Adrenal gland (tissue), 12 donors: ENCODE data around the gene EFR3B. TPM values are rescaled to one million over a fixed set of nuclear protein-coding genes. Genes with fewer than 3 reads are reported as not detected.

Source experiments
- DNase-seq, 7 donors: peaks; one replicate each; pipeline ENCODE4 v3.0.0-alpha.2; 2019 to 2020
- H3K27ac ChIP-seq, 5 donors: fragments of 200-600 bp; sonication (generic) in 4 of 5; 1 replicate in 3 of 5; 2 replicates in 2 of 5; pipeline versions ENCODE4 v1.5.1 to v1.8.0; 2016 to 2020; ENCODE audit warnings: mild to moderate bottlenecking in 1 of 5
- H3K27me3 ChIP-seq: fragments of 200-600 bp; 2 replicates; pipeline ENCODE4 v1.8.0; 2021
- H3K36me3 ChIP-seq, 2 donors: fragments of 200-600 bp; replicated peaks in 1 of 2; 1 replicate in 1 of 2; 2 replicates in 1 of 2; pipeline versions ENCODE4 v1.5.1 to v1.8.0; 2018 to 2022
- H3K4me1 ChIP-seq, 2 donors: fragments of 200-600 bp; replicated peaks in 1 of 2; 1 replicate in 1 of 2; 2 replicates in 1 of 2; pipeline versions ENCODE4 v1.5.1 to v1.8.0; 2018 to 2021
- H3K4me3 ChIP-seq, 4 donors: fragments of 200-600 bp; sonication (generic) in 3 of 4; one replicate each; pipeline ENCODE4 v1.5.1; 2016 to 2018
- H3K9me3 ChIP-seq, 3 donors: fragments of 200-600 bp; sonication (generic) in 1 of 3; replicated peaks in 1 of 3; 1 replicate in 2 of 3; 2 replicates in 1 of 3; pipeline versions ENCODE4 v1.5.1 to v1.8.0; 2016 to 2021
- CTCF ChIP-seq, 6 experiments: fragments of 450-650 bp in 4 of 6; fragments of 200-600 bp in 2 of 6; sonication (generic) in 1 of 6; IDR thresholded peaks; 1 replicate in 5 of 6; 2 replicates in 1 of 6; pipeline versions ENCODE4 v1.5.1 to v1.8.0; 2016 to 2021; ENCODE audit warnings: antibody characterized with exemption in 6 of 6, mild to moderate bottlenecking in 2 of 6, moderate library complexity in 1 of 6
- POLR2A ChIP-seq, 2 donors: fragments of 450-650 bp; IDR thresholded peaks; one replicate each; pipeline ENCODE4 v1.6.1; 2017; ENCODE audit warnings: antibody characterized with exemption in 2 of 2, mild to moderate bottlenecking in 2 of 2, moderate library complexity in 1 of 2
- WGBS, 4 donors: extraction: QIAGEN DNeasy Blood & Tissue Kit in 2 of 4; methylation state at CpG; one replicate each; pipeline versions ENCODE4 v1.1.5 to v1.1.7; 2013 to 2017; 5-methylcytosine and 5-hydroxymethylcytosine counted together
- intact Hi-C, 2 donors: fragments of 100-400 bp; cut with DNase I; formaldehyde crosslinking; loops; one replicate each; pipeline versions ENCODE4 v1.14.1 to v1.15.0; 2022 to 2023
- polyA plus RNA-seq, 3 donors: library from polyadenylated mRNA; stranded (reverse); fragments of 200-250 nt in 2 of 3; fragments of 350-450 nt in 1 of 3; fragmentation: Illumina TruSeq in 1 of 3; extraction: RNeasy Lipid Tissue Mini Kit (QIAGEN cat#74804) in 1 of 3; gene quantifications; one replicate each; pipeline ENCODE4 v1.2.3, GENCODE V29; 2013 to 2014
- total RNA-seq, 9 donors: library from RNA; depleted of rRNA in 4 of 9; stranded (reverse); fragments of >200 nt in 4 of 9; fragments of 120-200 nt in 1 of 9; fragmentation: NEBNext Ultra II Directional in 1 of 9; extraction: Animal tissue kit (Norgen Biotek cat#: 25700) in 1 of 9; gene quantifications; one replicate each; pipeline versions ENCODE4 v1.1.0 to v1.2.4, GENCODE V29; 2013 to 2023
- donor health status: healthy with polysubstance abuse.
- donor health status: Bipolar disorder and iron deficiency.
- donor health status: DM: yes; HTN: yes; CAD: no.
- donor health status: DM: no; HTN: no; CAD: no.
- donor health status: DM: no; HTN: no; CAD: no.
- donor health status: DM: yes; HTN: yes; CAD: no.

The EFR3B gene
- total and polyA plus RNA-seq, 12 donors, result 0.84 to 18.5 (median 2.4) TPM

- H3K4me3 ChIP-seq, result no peak overlapping the region
- H3K4me1 ChIP-seq, result no peaks in the 10 kb centered on the region
- no peaks in the 10 kb centered on the region for H3K9me3 ChIP-seq
- H3K27ac ChIP-seq, result no peak overlapping the region
- intact Hi-C loops, result no loop called here
- no peak for DNase-seq
- no peaks in the 10 kb centered on the region for H3K36me3 ChIP-seq
- TF ChIP-seq POLR2A (IDR thresholded peaks at IDR 0.05) (no peak), CTCF (IDR thresholded peaks at IDR 0.05) (no peak)
- H3K27me3 ChIP-seq, result no peaks in the 10 kb centered on the region
- WGBS, 4 donors, result 82 to 92% (median 84%) methylated on average over 7 to 12 of the region's 12 CpGs
Observed at GRCh38 chr2:25035537-25036220, 6.2 kb upstream of the EFR3B start.

GRCh38 chr2:25036221-25036559, 5.7 kb upstream of the EFR3B start:
- Histone ChIP-seq H3K27ac (no peak overlapping the region), H3K4me1 (peaks cover 0 to under 1% of the 10 kb centered on the region in 2 donors), H3K9me3 (no peaks in the 10 kb centered on the region), H3K4me3 (no peak overlapping the region), H3K27me3 (no peaks in the 10 kb centered on the region), H3K36me3 (no peaks in the 10 kb centered on the region)
- WGBS, 4 donors, result 80 to 86% (median 82%) methylated on average over 6 of the region's 6 CpGs
- intact Hi-C loops, result no loop called here
- no peak for DNase-seq
- TF ChIP-seq POLR2A (IDR thresholded peaks at IDR 0.05), result no peak
- TF ChIP-seq CTCF (IDR thresholded peaks at IDR 0.05), result no peak

- intact Hi-C loops, result no loop called here
- TF ChIP-seq POLR2A (IDR thresholded peaks at IDR 0.05) (no peak), CTCF (IDR thresholded peaks at IDR 0.05) (no peak)
- 90 to 98% (median 93%) methylated on average over 4 of the region's 4 CpGs for WGBS, 4 donors
- H3K9me3 ChIP-seq, result no peaks in the 10 kb centered on the region
- peaks cover 10 to 20% of the 10 kb centered on the region in 2 donors for H3K4me1 ChIP-seq
- no peak overlapping the region for H3K27ac ChIP-seq
- no peak overlapping the region for H3K4me3 ChIP-seq
- no peaks in the 10 kb centered on the region for H3K36me3 ChIP-seq
- H3K27me3 ChIP-seq, result no peaks in the 10 kb centered on the region
- DNase-seq, result no peak
Observed at GRCh38 chr2:25039126-25039525, 2.8 kb upstream of the EFR3B start.

- intact Hi-C loops, result loop anchor here in 1 of 2 donors (5.0 kb wide), 2 partner anchors 49 to 86 kb away; no protein-coding TSS in a partner anchor
Observed at GRCh38 chr2:25041307-25041927, 459 bp upstream of the EFR3B start.

More at GRCh38 chr2:25041307-25041927, 459 bp upstream of the EFR3B start:
- peak overlapping the region in 3 of 4 donors; percentile 20 to 72 (median 25) for H3K4me3 ChIP-seq
- H3K27me3 ChIP-seq, result no peaks in the 10 kb centered on the region
- TF ChIP-seq CTCF (IDR thresholded peaks at IDR 0.05), result peak; percentile 8 to 56 (median 26)
- peak; percentile 14 to 33 for TF ChIP-seq POLR2A (IDR thresholded peaks at IDR 0.05)
- H3K36me3 ChIP-seq, result no peaks in the 10 kb centered on the region
- 1 to 2% (median 1%) methylated on average over 10 to 28 of the region's 28 CpGs for WGBS, 4 donors
- peak; percentile 58 to 86 (median 65) for DNase-seq
- peaks cover 10 to 20% of the 10 kb centered on the region in 2 donors for H3K4me1 ChIP-seq
- no peaks in the 10 kb centered on the region for H3K9me3 ChIP-seq
- H3K27ac ChIP-seq, result peak overlapping the region in 2 of 5 donors; percentile 43 to 70
